Stimulated activated naive CD8-positive, alpha-beta T cell treated with anti-CD3 and anti-CD28 coated beads, Interleukin-15, amount 100 ng/mL, for 72 hours (primary cell): Measurements from ENCODE around the gene MRS2.

Source experiments
- ATAC-seq: fragments of 150-1000 bp; cut with Tn5 transposase; 2 replicates; pipeline ENCODE4 v1.10.0; 2021; ENCODE audit warnings: mild to moderate bottlenecking, moderate library complexity
- DNase-seq, 2 donors: peaks; one replicate each; pipeline ENCODE4 v3.0.0; 2021 to 2022
- H3K27ac Mint-ChIP-seq, 2 donors: one replicate each; pipeline ENCODE4 v1.8.0; 2022; ENCODE audit warnings: mild to moderate bottlenecking in 2 of 2, mixed read lengths in 2 of 2, moderate library complexity in 2 of 2
- H3K27me3 Mint-ChIP-seq: one replicate; pipeline ENCODE4 v1.8.0; 2022; ENCODE audit warnings: mixed read lengths
- H3K4me1 Mint-ChIP-seq: one replicate; pipeline ENCODE4 v1.8.0; 2022; ENCODE audit warnings: mild to moderate bottlenecking, mixed read lengths
- H3K4me3 Mint-ChIP-seq, 2 donors: one replicate each; pipeline ENCODE4 v1.8.0; 2022; ENCODE audit warnings: mild to moderate bottlenecking in 2 of 2, mixed read lengths in 2 of 2, moderate library complexity in 1 of 2
- H3K9me3 Mint-ChIP-seq, 2 donors: one replicate each; pipeline ENCODE4 v1.8.0; 2022; ENCODE audit warnings: mixed read lengths in 2 of 2

The MRS2 gene

DNA sequence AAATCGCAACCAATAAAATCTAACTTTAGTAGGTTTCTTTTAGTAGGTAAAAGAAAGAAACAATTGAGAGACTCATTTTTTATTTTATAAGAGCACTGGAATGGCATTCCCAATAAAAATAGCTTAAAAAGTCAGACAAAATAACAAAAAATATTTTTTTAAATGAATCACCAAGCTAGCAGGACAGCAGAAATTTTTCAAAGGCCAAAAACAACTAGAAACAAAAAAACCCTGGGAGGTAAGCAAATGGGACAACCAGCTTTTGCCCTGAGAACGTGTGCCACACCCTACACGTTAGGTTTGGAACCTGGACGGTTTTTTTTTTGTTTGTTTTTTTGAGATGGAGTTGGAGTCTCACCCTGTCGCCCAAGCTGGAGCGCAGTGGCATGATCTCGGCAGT, 67.1 kb downstream of the MRS2 start:
- no peak overlapping the region for H3K27ac Mint-ChIP-seq
- DNase-seq (no peak), ATAC-seq (no peak)
- no peaks in the 10 kb centered on the region for H3K27me3 Mint-ChIP-seq
- H3K9me3 Mint-ChIP-seq, result no peaks in the 10 kb centered on the region
- no peaks in the 10 kb centered on the region for H3K4me1 Mint-ChIP-seq
- H3K4me3 Mint-ChIP-seq, result no peak overlapping the region

DNA sequence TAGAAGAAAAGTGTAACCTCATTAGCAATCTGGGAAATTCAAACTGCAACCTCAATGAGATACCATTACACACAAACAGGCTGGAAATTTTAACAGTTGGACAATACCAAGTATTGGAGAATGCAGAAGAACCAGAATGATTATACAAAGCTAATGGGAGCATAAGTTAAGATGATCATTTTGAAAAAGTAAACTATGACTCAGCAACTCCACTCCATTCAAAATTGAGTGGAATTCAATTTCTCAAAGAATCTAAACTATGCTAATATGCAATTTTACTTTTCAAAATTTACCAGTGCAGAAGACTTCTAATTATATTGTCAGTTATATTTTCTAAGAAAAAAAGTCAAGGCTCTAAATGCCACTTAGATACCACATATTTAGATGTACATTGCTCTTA, 69.4 kb downstream of the MRS2 start:
- no peaks in the 10 kb centered on the region for H3K9me3 Mint-ChIP-seq
- DNase-seq (no peak), ATAC-seq (no peak)
- no peak overlapping the region for H3K27ac Mint-ChIP-seq
- no peaks in the 10 kb centered on the region for H3K27me3 Mint-ChIP-seq
- H3K4me3 Mint-ChIP-seq, result no peak overlapping the region
- no peaks in the 10 kb centered on the region for H3K4me1 Mint-ChIP-seq
